Muscle of arm (tissue), 14 donors: ENCODE data around the gene SHMT1. TPM values are rescaled to one million over a fixed set of nuclear protein-coding genes. Genes with fewer than 3 reads are reported as not detected.
A peak's percentile ranks its signal among the peaks of the same experiment; 100 is the strongest.
"Not testable (repeated sequence)": the region's sequence is repeated elsewhere in the genome, so short reads cannot be mapped to it uniquely, and the experiment has no call there.

Experiments used
- DNase-seq: peaks from one replicate; pipeline ENCODE4 v3.0.0-alpha.2; 2013
- long read RNA-seq, 11 donors: transcript quantifications; one replicate each; lab custom pipeline, GENCODE V29; 2026
- polyA plus RNA-seq, 12 donors: library from polyadenylated mRNA; unstranded; fragments of 120-200 nt; gene quantifications; one replicate each; pipeline ENCODE4 v1.2.1, GENCODE V29; 2013; ENCODE audit not compliant: insufficient read length in 12 of 12

Gene SHMT1
- 10 to 100 TPM in 4 of 12 donors, 1 to 10 TPM in 7, not detected in 1; 4.6 to 20.2 (median 9.6) TPM for polyA plus RNA-seq
- long read RNA-seq, donor 1, partial matches to known transcripts = 0 of 1 reads
- long read RNA-seq, donor 1, other reads (novel, unspliced or antisense) = 0 of 1 reads
- long read RNA-seq, donor 2, partial matches to known transcripts = 0 of 1 reads
- long read RNA-seq, donor 2, other reads (novel, unspliced or antisense) = 0 of 1 reads
- long read RNA-seq, donor 3, partial matches to known transcripts = 12 of 12 reads
- long read RNA-seq, donor 3, other reads (novel, unspliced or antisense) = 0 of 12 reads
- long read RNA-seq, donor 4 = 0 reads
- long read RNA-seq, donor 5, transcript SHMT1-201 (12 exons, 2,464 nt) = major isoform, 5 of 12 reads
- long read RNA-seq, donor 5, partial matches to known transcripts = 6 of 12 reads
- long read RNA-seq, donor 5, other reads (novel, unspliced or antisense) = 0 of 12 reads
- long read RNA-seq, donor 6, partial matches to known transcripts = 0 of 3 reads
- long read RNA-seq, donor 6, other reads (novel, unspliced or antisense) = 0 of 3 reads
- long read RNA-seq, donor 7, partial matches to known transcripts = 0 of 1 reads
- long read RNA-seq, donor 7, other reads (novel, unspliced or antisense) = 0 of 1 reads
- long read RNA-seq, donor 8, partial matches to known transcripts = 0 of 4 reads
- long read RNA-seq, donor 8, other reads (novel, unspliced or antisense) = 0 of 4 reads
- long read RNA-seq, donor 9, partial matches to known transcripts = 0 of 4 reads
- long read RNA-seq, donor 9, other reads (novel, unspliced or antisense) = 0 of 4 reads
- long read RNA-seq, donor 10, partial matches to known transcripts = 0 of 3 reads
- long read RNA-seq, donor 10, other reads (novel, unspliced or antisense) = 0 of 3 reads
- long read RNA-seq, donor 11, partial matches to known transcripts = 0 of 2 reads
- long read RNA-seq, donor 11, other reads (novel, unspliced or antisense) = 0 of 2 reads

- DNase-seq = peak; percentile 91
These were observed at the start of gene SHMT1 for GRCh38 chr17:18363101-18364049. Gene SHMT1 (minus strand): TSS chr17:18363550. CDS start chr17:18355981, 7,569 bp downstream.

- DNase-seq = not testable (repeated sequence)
These were observed 48.7 kb upstream of the SHMT1 start for GRCh38 chr17:18412001-18412538.

GRCh38 chr17:18411377-18411864 is 48.1 kb upstream of the SHMT1 start:
- DNase-seq = peak; percentile 81

- DNase-seq = peak; percentile 51
These were observed 47.4 kb upstream of the SHMT1 start for GRCh38 chr17:18410736-18411135.

- not testable (repeated sequence) for DNase-seq
These were observed 46.0 kb upstream of the SHMT1 start for GRCh38 chr17:18409321-18409720.

GRCh38 chr17:18408906-18409305 is 45.6 kb upstream of the SHMT1 start:
- not testable (repeated sequence) for DNase-seq

- DNase-seq = not testable (repeated sequence)
These were observed 40.3 kb upstream of the SHMT1 start for GRCh38 chr17:18403604-18404003.

GRCh38 chr17:18403166-18403565 is 39.8 kb upstream of the SHMT1 start:
- DNase-seq = not testable (repeated sequence)

- not testable (repeated sequence) for DNase-seq
These were observed 38.7 kb upstream of the SHMT1 start for GRCh38 chr17:18401872-18402590.

- not testable (repeated sequence) for DNase-seq
These were observed 25.4 kb upstream of the SHMT1 start for GRCh38 chr17:18388728-18389127.

- not testable (repeated sequence) for DNase-seq
These were observed 24.9 kb upstream of the SHMT1 start for GRCh38 chr17:18388266-18388665.

- DNase-seq = not testable (repeated sequence)
These were observed 24.2 kb upstream of the SHMT1 start for GRCh38 chr17:18387583-18387982.

GRCh38 chr17:18384271-18384670 is 20.9 kb upstream of the SHMT1 start:
- DNase-seq = not testable (repeated sequence)

- DNase-seq = not testable (repeated sequence)
These were observed 19.7 kb upstream of the SHMT1 start for GRCh38 chr17:18383079-18383481.

- DNase-seq = no peak
These were observed 19.2 kb upstream of the SHMT1 start for GRCh38 chr17:18382441-18383078.

- no peak for DNase-seq
These were observed 18.5 kb upstream of the SHMT1 start for GRCh38 chr17:18381953-18382245.

GRCh38 chr17:18381158-18381952 is 18.0 kb upstream of the SHMT1 start:
- DNase-seq = no peak

- no peak for DNase-seq
These were observed 17.3 kb upstream of the SHMT1 start for GRCh38 chr17:18380471-18381157.
